Small intestine (tissue), 7 donors: ENCODE data around the gene DTHD1. TPM values are rescaled to one million over a fixed set of nuclear protein-coding genes. Genes with fewer than 3 reads are reported as not detected.

Experiments used
- DNase-seq, 2 donors: peaks; one replicate each; pipeline versions ENCODE4 v3.0.0 to v3.0.0-alpha.2; 2013
- FAIRE-seq: peaks from 2 replicates; lab custom pipeline; 2012; peaks lifted over from hg19 to GRCh38; lab: Jason Lieb, UNC
- H3K27ac ChIP-seq, 3 donors: one replicate each; pipeline ENCODE4 v1.5.1; 2013; ENCODE audit warnings: low read length in 2 of 3, mild to moderate bottlenecking in 2 of 3, control low read depth in 1 of 3, inconsistent platforms in 1 of 3, low read depth in 1 of 3, moderate library complexity in 1 of 3
- H3K27me3 ChIP-seq, 3 donors: one replicate each; pipeline ENCODE4 v1.6.1; 2013; ENCODE audit warnings: low read length in 3 of 3, inconsistent platforms in 1 of 3; ENCODE audit not compliant: control insufficient read depth in 3 of 3, insufficient read depth in 3 of 3
- H3K36me3 ChIP-seq, 3 donors: one replicate each; pipeline ENCODE4 v1.6.1; 2013; ENCODE audit warnings: low read length in 3 of 3, inconsistent platforms in 1 of 3, low read depth in 1 of 3, mild to moderate bottlenecking in 1 of 3, moderate library complexity in 1 of 3; ENCODE audit not compliant: control insufficient read depth in 3 of 3, insufficient read depth in 2 of 3
- H3K4me1 ChIP-seq, 3 donors: one replicate each; pipeline ENCODE4 v1.6.1; 2013; ENCODE audit warnings: low read length in 2 of 3, inconsistent platforms in 1 of 3, low read depth in 1 of 3, mild to moderate bottlenecking in 1 of 3, moderate library complexity in 1 of 3; ENCODE audit not compliant: control insufficient read depth in 3 of 3, insufficient read depth in 2 of 3
- H3K4me3 ChIP-seq, 3 donors: one replicate each; pipeline ENCODE4 v1.5.1; 2013; ENCODE audit warnings: low read length in 3 of 3, control low read depth in 1 of 3, inconsistent platforms in 1 of 3, low read depth in 1 of 3, mild to moderate bottlenecking in 1 of 3, moderate library complexity in 1 of 3
- H3K9me3 ChIP-seq, 2 donors: one replicate each; pipeline ENCODE4 v1.6.1; 2013; ENCODE audit warnings: low read depth in 1 of 2, low read length in 1 of 2; ENCODE audit not compliant: control insufficient read depth in 2 of 2, insufficient read depth in 1 of 2
- WGBS, 3 donors: extraction: QIAGEN DNeasy Blood & Tissue Kit; methylation state at CpG; one replicate each; pipeline ENCODE4 v1.1.7; 2013; 5-methylcytosine and 5-hydroxymethylcytosine counted together
- polyA plus RNA-seq, 4 donors: library from polyadenylated mRNA; stranded (reverse) in 3 of 4; unstranded in 1 of 4; fragments of 200-250 nt in 3 of 4; fragments of 120-200 nt in 1 of 4; gene quantifications; one replicate each; pipeline versions ENCODE4 v1.2.1 to v1.2.3, GENCODE V29; 2013
- donor health status: healthy with polysubstance abuse.
- donor health status: control.
- donor health status: control.
- donor health status: Bipolar disorder and iron deficiency.
- donor health status: healthy.

DTHD1 gene
- polyA plus RNA-seq, 4 donors = 0.01 to 0.27 (median 0.04) TPM; not detected in 1

DNA sequence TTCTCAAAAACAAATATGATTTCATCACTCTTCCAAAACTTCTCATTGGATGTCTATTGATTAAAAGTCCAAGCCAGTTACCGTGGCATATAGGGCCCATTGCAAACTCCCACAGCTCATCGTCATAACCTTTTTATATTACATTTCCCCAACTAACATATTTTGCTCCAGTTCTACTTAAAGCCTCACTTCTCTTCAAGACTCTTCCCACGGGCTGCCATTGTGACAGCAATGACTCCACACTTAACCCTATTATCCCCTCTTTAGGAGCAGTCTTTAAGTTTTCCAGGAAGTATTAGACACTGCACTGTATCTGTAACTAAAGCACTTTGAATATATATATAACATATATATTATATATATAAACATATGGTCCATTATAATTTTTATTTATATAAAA is 44.5 kb downstream of the DTHD1 start:
- H3K27me3 ChIP-seq = no peaks in the 10 kb centered on the region
- WGBS, 3 donors = 70 to 80% (median 71%) methylated on average over 3 of the region's 3 CpGs
- no peak overlapping the region for H3K27ac ChIP-seq
- FAIRE-seq (no peak), DNase-seq (no peak)
- H3K36me3 ChIP-seq = no peaks in the 10 kb centered on the region
- no peaks in the 10 kb centered on the region for H3K9me3 ChIP-seq
- H3K4me3 ChIP-seq = no peak overlapping the region
- H3K4me1 ChIP-seq = no peaks in the 10 kb centered on the region

- Histone ChIP-seq H3K27me3 (no peaks in the 10 kb centered on the region), H3K9me3 (no peaks in the 10 kb centered on the region), H3K4me3 (no peak overlapping the region), H3K27ac (no peak overlapping the region), H3K36me3 (no peaks in the 10 kb centered on the region), H3K4me1 (no peaks in the 10 kb centered on the region)
- 86 to 94% (median 93%) methylated on average over 4 of the region's 4 CpGs for WGBS, 3 donors
- no peak for FAIRE-seq
- DNase-seq = no peak
Measured at GRCh38 chr4:36326476-36327029, 45.1 kb downstream of the DTHD1 start.

GRCh38 chr4:36327400-36327799 is 46.0 kb downstream of the DTHD1 start:
- no peaks in the 10 kb centered on the region for H3K4me1 ChIP-seq
- DNase-seq (no peak), FAIRE-seq (no peak)
- no peaks in the 10 kb centered on the region for H3K9me3 ChIP-seq
- H3K4me3 ChIP-seq = no peak overlapping the region
- H3K27ac ChIP-seq = no peak overlapping the region
- 70 to 82% (median 74%) methylated on average over 5 of the region's 5 CpGs for WGBS, 3 donors
- H3K27me3 ChIP-seq = no peaks in the 10 kb centered on the region
- H3K36me3 ChIP-seq = no peaks in the 10 kb centered on the region

- no peaks in the 10 kb centered on the region for H3K36me3 ChIP-seq
- DNase-seq = no peak
- no peaks in the 10 kb centered on the region for H3K4me1 ChIP-seq
- H3K27me3 ChIP-seq = no peaks in the 10 kb centered on the region
- no peak for FAIRE-seq
- no peaks in the 10 kb centered on the region for H3K9me3 ChIP-seq
- 80 to 85% (median 81%) methylated on average over 9 of the region's 9 CpGs for WGBS, 3 donors
- no peak overlapping the region for H3K27ac ChIP-seq
- no peak overlapping the region for H3K4me3 ChIP-seq
Measured at GRCh38 chr4:36328130-36328529, 46.7 kb downstream of the DTHD1 start.

GRCh38 chr4:36329228-36329627 is 47.8 kb downstream of the DTHD1 start:
- H3K36me3 ChIP-seq = no peaks in the 10 kb centered on the region
- H3K27me3 ChIP-seq = no peaks in the 10 kb centered on the region
- no peaks in the 10 kb centered on the region for H3K4me1 ChIP-seq
- no peak overlapping the region for H3K27ac ChIP-seq
- FAIRE-seq = no peak
- 84 to 95% (median 90%) methylated on average over 2 of the region's 2 CpGs for WGBS, 3 donors
- no peaks in the 10 kb centered on the region for H3K9me3 ChIP-seq
- H3K4me3 ChIP-seq = no peak overlapping the region
- no peak for DNase-seq

- DNase-seq (peak; percentile 2 to 67), FAIRE-seq (no peak)
- 15 to 65% (median 37%) methylated on average over 1 of the region's 1 CpG for WGBS, 3 donors
- no peak overlapping the region for H3K27ac ChIP-seq
- H3K36me3 ChIP-seq = no peaks in the 10 kb centered on the region
- no peak overlapping the region for H3K4me3 ChIP-seq
- no peaks in the 10 kb centered on the region for H3K9me3 ChIP-seq
- no peaks in the 10 kb centered on the region for H3K4me1 ChIP-seq
- H3K27me3 ChIP-seq = no peaks in the 10 kb centered on the region
Measured at GRCh38 chr4:36330796-36331195, 49.4 kb downstream of the DTHD1 start.

- no peak for FAIRE-seq
- DNase-seq = no peak
- Histone ChIP-seq H3K36me3 (no peaks in the 10 kb centered on the region), H3K27ac (no peak overlapping the region), H3K9me3 (no peaks in the 10 kb centered on the region), H3K4me3 (no peak overlapping the region), H3K4me1 (no peaks in the 10 kb centered on the region), H3K27me3 (no peaks in the 10 kb centered on the region)
- WGBS, 3 donors = 86 to 96% (median 92%) methylated on average over 7 of the region's 7 CpGs
Measured at GRCh38 chr4:36332023-36332781, 50.8 kb downstream of the DTHD1 start.

DNA sequence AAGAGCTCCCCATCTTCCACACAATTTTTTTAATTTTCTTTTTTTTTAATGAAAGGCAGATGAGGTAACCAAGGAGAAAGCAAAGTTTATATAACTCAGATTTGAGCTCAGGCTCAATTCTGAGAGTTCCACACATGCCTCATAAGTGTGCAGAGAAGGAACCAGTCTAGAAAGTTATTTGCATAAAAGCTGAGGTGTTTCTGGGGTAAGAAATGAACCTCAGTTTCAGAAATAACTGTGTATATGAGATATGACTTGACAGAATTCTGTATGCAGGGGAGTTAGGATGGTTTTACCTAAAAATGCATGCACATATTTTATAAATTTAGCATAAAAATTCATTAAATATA is 51.3 kb downstream of the DTHD1 start:
- H3K4me3 ChIP-seq = no peak overlapping the region
- no peak overlapping the region for H3K27ac ChIP-seq
- no peaks in the 10 kb centered on the region for H3K9me3 ChIP-seq
- DNase-seq (no peak), FAIRE-seq (no peak)
- H3K27me3 ChIP-seq = no peaks in the 10 kb centered on the region
- no peaks in the 10 kb centered on the region for H3K36me3 ChIP-seq
- no peaks in the 10 kb centered on the region for H3K4me1 ChIP-seq
